HepG2 (cell line): ENCODE data around the gene HNRNPA1L2. TPM values are rescaled to one million over a fixed set of nuclear protein-coding genes. Genes with fewer than 3 reads are reported as not detected.

Source experiments
- ATAC-seq: fragments of 200-7000 bp; cut with Tn5 transposase; 3 replicates; pipeline ENCODE4 v1.9.1; 2020; ENCODE audit warnings: mild to moderate bottlenecking, moderate library complexity
- BruUV-seq: library from RNA; stranded (reverse); fragments of 400-500 nt; replicated peaks from 2 replicates; lab custom pipeline; 2021; lab: Mats Ljungman, UMichigan
- CTCF ChIA-PET: fragments of 300-600 bp; formaldehyde crosslinking; extraction: SDS; loops from one replicate; lab custom pipeline; 2021; ENCODE audit warnings: low total read pairs, inconsistent platforms, low intra/inter-chr PET ratio; lab: Yijun Ruan, JAX
- POLR2A ChIA-PET: fragments of 350-600 bp; sonication (Branson Sonifier 250); formaldehyde crosslinking; loops from one replicate; lab custom pipeline; 2020; ENCODE audit warnings: antibody characterized with exemption, inconsistent platforms; lab: Yijun Ruan, JAX
- DNase-seq: peaks from one replicate; pipeline ENCODE4 v3.0.0-alpha.2; 2015; ENCODE audit warnings: low spot score
- FAIRE-seq: peaks from 3 replicates; lab custom pipeline; 2011; peaks lifted over from hg19 to GRCh38; lab: Jason Lieb, UNC
- H2AFZ ChIP-seq: one replicate; pipeline ENCODE4 v1.6.1; 2011; ENCODE audit warnings: low read length, inconsistent platforms
- H3K27ac ChIP-seq: fragments of 300-600 bp; 3 replicates; pipeline ENCODE4 v1.8.0; 2011; ENCODE audit warnings: mixed run types, mild to moderate bottlenecking, mixed read lengths, low read length, inconsistent platforms; ENCODE audit not compliant: insufficient read depth; ENCODE audit errors: extremely low read length
- H3K27me3 ChIP-seq, 2 experiments: fragments of 200-600 bp in 1 of 2; 2 replicates in 1 of 2; 3 replicates in 1 of 2; pipeline versions ENCODE4 v1.6.0 to v1.8.0; 2011; ENCODE audit warnings: low read length in 2 of 2, mild to moderate bottlenecking in 2 of 2, moderate library complexity in 2 of 2, inconsistent platforms in 1 of 2; ENCODE audit not compliant: insufficient read depth in 2 of 2, control insufficient read depth in 1 of 2
- H3K36me3 ChIP-seq, 2 experiments: fragments of 200-600 bp in 1 of 2; replicated peaks in 1 of 2; 2 replicates in 1 of 2; 3 replicates in 1 of 2; pipeline versions ENCODE4 v1.5.1 to v1.8.0; 2011; ENCODE audit warnings: low read length in 2 of 2, inconsistent platforms in 1 of 2; ENCODE audit not compliant: insufficient read depth in 2 of 2, control insufficient read depth in 1 of 2
- H3K4me1 ChIP-seq: 2 replicates; pipeline ENCODE4 v1.5.1; 2012; ENCODE audit warnings: low read length, inconsistent platforms; ENCODE audit not compliant: insufficient read depth
- H3K4me2 ChIP-seq: 2 replicates; pipeline ENCODE4 v1.6.0; 2011; ENCODE audit warnings: low read depth, low read length, inconsistent platforms
- H3K4me3 ChIP-seq, 3 experiments: fragments of 200-600 bp in 1 of 3; sonication (generic), shearing (Covaris generic) in 1 of 3; replicated peaks in 1 of 3; 2 replicates each; pipeline ENCODE4 v1.5.1; 2011 to 2016; ENCODE audit warnings: low read length in 3 of 3, inconsistent platforms in 2 of 3, low read depth in 2 of 3, mild to moderate bottlenecking in 2 of 3, control low read depth in 1 of 3, mixed read lengths in 1 of 3; ENCODE audit not compliant: insufficient read depth in 1 of 3
- H3K79me2 ChIP-seq: one replicate; pipeline ENCODE4 v1.6.1; 2011; ENCODE audit warnings: low read length, inconsistent platforms; ENCODE audit not compliant: insufficient read depth
- H3K9ac ChIP-seq: 2 replicates; pipeline ENCODE4 v1.6.0; 2011; ENCODE audit warnings: mild to moderate bottlenecking, low read depth, low read length, inconsistent platforms; ENCODE audit not compliant: insufficient read depth
- H3K9me3 ChIP-seq: 2 replicates; pipeline ENCODE4 v1.5.1; 2012; ENCODE audit warnings: mild to moderate bottlenecking, low read length
- H4K20me1 ChIP-seq: 2 replicates; pipeline ENCODE4 v1.6.0; 2011; ENCODE audit warnings: inconsistent platforms, mild to moderate bottlenecking, low read length, moderate library complexity; ENCODE audit not compliant: insufficient read depth
- CEBPB ChIP-seq: IDR thresholded peaks from 2 replicates; pipeline ENCODE4 v1.6.1; 2011; ENCODE audit warnings: low read depth, low read length, improper control_type of control experiment, borderline replicate concordance
- HDAC6 ChIP-seq: fragments of 200-600 bp; sonication (generic); IDR thresholded peaks from 2 replicates; pipeline ENCODE4 v1.7.0; 2017; ENCODE audit warnings: mild to moderate bottlenecking, antibody characterized with exemption, low read length, low read depth
- HNRNPK ChIP-seq: fragments of 200-400 bp; formaldehyde crosslinking; IDR thresholded peaks from 2 replicates; pipeline ENCODE4 v1.6.1; 2018; ENCODE audit warnings: low read length, low read depth, moderate library complexity, mild to moderate bottlenecking; ENCODE audit not compliant: poor library complexity, severe bottlenecking
- MAFK ChIP-seq, 2 experiments: IDR thresholded peaks in 1 of 2; conservative IDR thresholded peaks in 1 of 2; 2 replicates each; pipeline ENCODE4 v1.6.1; 2011; ENCODE audit warnings: improper control_type of control experiment in 2 of 2, low read length in 2 of 2
- PITX1 ChIP-seq: sonication (generic); formaldehyde crosslinking; IDR thresholded peaks from 2 replicates; pipeline ENCODE4 v1.5.1; 2020; ENCODE audit warnings: mild to moderate bottlenecking, missing genetic modification reagents
- SIX1 ChIP-seq: sonication (generic); formaldehyde crosslinking; IDR thresholded peaks from 2 replicates; pipeline ENCODE4 v1.4.0; 2020; ENCODE audit warnings: missing genetic modification reagents, borderline replicate concordance
- WIZ ChIP-seq: sonication (generic); formaldehyde crosslinking; IDR thresholded peaks from 2 replicates; pipeline ENCODE4 v1.5.1; 2020; ENCODE audit warnings: mild to moderate bottlenecking, missing genetic modification reagents
- ZNF510 ChIP-seq: sonication (generic); formaldehyde crosslinking; IDR thresholded peaks from 2 replicates; pipeline ENCODE4 v1.4.0; 2020; ENCODE audit warnings: low read depth, mild to moderate bottlenecking, missing genetic modification reagents
- ZNF7 ChIP-seq: IDR thresholded peaks from 2 replicates; pipeline ENCODE4 v1.6.1; 2016; ENCODE audit warnings: missing biosample characterization, missing genetic modification reagents
- WGBS: methylation state at CpG from one replicate; pipeline ENCODE4 v1.1.6; 2017; ENCODE audit warnings: low lambda C conversion rate; 5-methylcytosine and 5-hydroxymethylcytosine counted together
- in situ Hi-C: cut with HindIII; loops from 2 replicates; pipeline ENCODE4 v1.10.0; 2017; ENCODE audit warnings: low pct_unique_long_range_greater_than_20kb; ENCODE audit not compliant: extremely low pct_ligation_motif_present
- intact Hi-C: fragments of 100-400 bp; cut with micrococcal nuclease; formaldehyde crosslinking; loops from one replicate; pipeline ENCODE4 v1.10.0; 2022; ENCODE audit not compliant: unreplicated experiment
- polyA plus RNA-seq, 8 experiments: library from polyadenylated mRNA; depleted of rRNA in 3 of 8; stranded (reverse) in 7 of 8; unstranded in 1 of 8; fragments of >200 nt; fragmentation: Illumina TruSeq in 4 of 8; extraction: Trizol in 4 of 8; gene quantifications; 2 replicates each; pipeline versions ENCODE4 v1.2.1 to v1.2.3, GENCODE V29; 2011 to 2016; ENCODE audit warnings: low read depth in 4 of 8, missing spikeins in 1 of 8, mixed read lengths in 1 of 8; ENCODE audit not compliant: insufficient read depth in 1 of 8
- total RNA-seq, 5 experiments: library from RNA; depleted of rRNA; stranded (reverse); fragments of >200 nt; fragmentation: Illumina TruSeq; extraction: Trizol; gene quantifications; 2 replicates each; pipeline ENCODE4 v1.2.3, GENCODE V29; 2016; ENCODE audit warnings: low read depth in 1 of 5
- TF ChIP-seq, protein P1 (sequence below): sonication (generic); formaldehyde crosslinking; IDR thresholded peaks from 2 replicates; pipeline ENCODE4 v1.4.0; 2020; ENCODE audit warnings: missing genetic modification reagents
- TF ChIP-seq, protein P2 (sequence below): fragments of 450-650 bp; IDR thresholded peaks from 2 replicates; pipeline ENCODE4 v1.6.1; 2017; ENCODE audit warnings: mild to moderate bottlenecking

The HNRNPA1L2 gene
- total and polyA plus RNA-seq, 2 of the 13 experiments (the other 11 are each of a cell fraction or from before 2014, with no cell fraction given): 3.6 to 7.1 TPM

DNA sequence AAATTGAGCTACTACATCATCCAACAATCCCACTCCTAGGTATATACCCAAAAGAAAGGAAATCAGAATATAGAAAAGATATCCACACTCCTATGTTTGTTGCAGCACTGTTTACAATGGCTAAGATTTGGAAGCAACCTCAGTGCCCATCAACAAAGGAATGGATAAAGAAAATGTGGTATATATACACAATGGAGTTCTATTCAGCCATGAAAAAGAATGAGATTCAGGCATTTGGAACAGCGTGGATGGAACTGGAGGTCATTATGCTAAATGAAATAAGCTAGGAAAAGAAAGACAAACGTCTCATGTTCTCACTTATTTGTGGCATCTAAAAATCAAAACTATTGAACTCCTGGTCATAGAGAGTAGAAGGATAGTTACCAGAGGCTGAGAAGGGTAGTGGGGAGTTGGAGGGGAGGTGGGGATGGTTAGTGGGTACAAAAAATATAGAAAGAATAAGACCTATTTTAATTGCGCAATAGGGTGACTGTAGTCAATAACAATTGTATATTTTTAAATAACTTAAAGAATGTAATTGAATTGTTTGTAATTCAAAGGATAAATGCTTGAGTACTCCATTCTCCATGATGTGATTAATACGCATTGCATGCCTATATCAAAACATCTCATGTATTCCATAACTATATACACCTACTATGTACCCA lies 27.0 kb upstream of the HNRNPA1L2 start:
- Histone ChIP-seq H3K4me1 (peaks cover 12% of the 10 kb centered on the region), H3K9me3 (no peaks in the 10 kb centered on the region), H3K4me3 (no peak overlapping the region), H3K4me2 (no peak overlapping the region), H3K36me3 (no peaks in the 10 kb centered on the region), H3K27me3 (no peaks in the 10 kb centered on the region; a peak in 1 of 5 replicates), H2AFZ (no peak overlapping the region), H3K9ac (no peak overlapping the region), H3K27ac (no peak overlapping the region), H4K20me1 (no peaks in the 10 kb centered on the region), H3K79me2 (peaks cover 18% of the 10 kb centered on the region)
- FAIRE-seq (no peak), DNase-seq (no peak), ATAC-seq (no peak)
- TF ChIP-seq ZNF7 (no peak), HDAC6 (no peak), HNRNPK (peak; percentile 39), ZNF510 (CRISPR knock-in tag) (no peak), MAFK (conservative IDR thresholded peaks at IDR 0.05 in 1 of 2, IDR thresholded peaks at IDR 0.05 in 1 of 2; ENCODE audit: low read length in 2 of 2) (no peak), CEBPB (peak; percentile 69; the same call in 1 of the 2 replicates), SIX1 (no peak), PITX1 (CRISPR knock-in tag) (no peak), WIZ (CRISPR knock-in tag) (no peak)
- TF ChIP-seq, protein P1, sequence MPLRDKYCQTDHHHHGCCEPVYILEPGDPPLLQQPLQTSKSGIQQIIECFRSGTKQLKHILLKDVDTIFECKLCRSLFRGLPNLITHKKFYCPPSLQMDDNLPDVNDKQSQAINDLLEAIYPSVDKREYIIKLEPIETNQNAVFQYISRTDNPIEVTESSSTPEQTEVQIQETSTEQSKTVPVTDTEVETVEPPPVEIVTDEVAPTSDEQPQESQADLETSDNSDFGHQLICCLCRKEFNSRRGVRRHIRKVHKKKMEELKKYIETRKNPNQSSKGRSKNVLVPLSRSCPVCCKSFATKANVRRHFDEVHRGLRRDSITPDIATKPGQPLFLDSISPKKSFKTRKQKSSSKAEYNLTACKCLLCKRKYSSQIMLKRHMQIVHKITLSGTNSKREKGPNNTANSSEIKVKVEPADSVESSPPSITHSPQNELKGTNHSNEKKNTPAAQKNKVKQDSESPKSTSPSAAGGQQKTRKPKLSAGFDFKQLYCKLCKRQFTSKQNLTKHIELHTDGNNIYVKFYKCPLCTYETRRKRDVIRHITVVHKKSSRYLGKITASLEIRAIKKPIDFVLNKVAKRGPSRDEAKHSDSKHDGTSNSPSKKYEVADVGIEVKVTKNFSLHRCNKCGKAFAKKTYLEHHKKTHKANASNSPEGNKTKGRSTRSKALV: no peak
- TF ChIP-seq, protein P2, sequence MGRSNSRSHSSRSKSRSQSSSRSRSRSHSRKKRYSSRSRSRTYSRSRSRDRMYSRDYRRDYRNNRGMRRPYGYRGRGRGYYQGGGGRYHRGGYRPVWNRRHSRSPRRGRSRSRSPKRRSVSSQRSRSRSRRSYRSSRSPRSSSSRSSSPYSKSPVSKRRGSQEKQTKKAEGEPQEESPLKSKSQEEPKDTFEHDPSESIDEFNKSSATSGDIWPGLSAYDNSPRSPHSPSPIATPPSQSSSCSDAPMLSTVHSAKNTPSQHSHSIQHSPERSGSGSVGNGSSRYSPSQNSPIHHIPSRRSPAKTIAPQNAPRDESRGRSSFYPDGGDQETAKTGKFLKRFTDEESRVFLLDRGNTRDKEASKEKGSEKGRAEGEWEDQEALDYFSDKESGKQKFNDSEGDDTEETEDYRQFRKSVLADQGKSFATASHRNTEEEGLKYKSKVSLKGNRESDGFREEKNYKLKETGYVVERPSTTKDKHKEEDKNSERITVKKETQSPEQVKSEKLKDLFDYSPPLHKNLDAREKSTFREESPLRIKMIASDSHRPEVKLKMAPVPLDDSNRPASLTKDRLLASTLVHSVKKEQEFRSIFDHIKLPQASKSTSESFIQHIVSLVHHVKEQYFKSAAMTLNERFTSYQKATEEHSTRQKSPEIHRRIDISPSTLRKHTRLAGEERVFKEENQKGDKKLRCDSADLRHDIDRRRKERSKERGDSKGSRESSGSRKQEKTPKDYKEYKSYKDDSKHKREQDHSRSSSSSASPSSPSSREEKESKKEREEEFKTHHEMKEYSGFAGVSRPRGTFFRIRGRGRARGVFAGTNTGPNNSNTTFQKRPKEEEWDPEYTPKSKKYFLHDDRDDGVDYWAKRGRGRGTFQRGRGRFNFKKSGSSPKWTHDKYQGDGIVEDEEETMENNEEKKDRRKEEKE: no peak
- in situ Hi-C loops (loop anchor here (10.0 to 25.0 kb wide), 2 partner anchors 190 to 522 kb away; no protein-coding TSS in a partner anchor), intact Hi-C loops (no loop called here)
- BruUV-seq: no TSS peak
- ChIA-PET CTCF (no interaction called here), POLR2A (interaction anchor here (2.5 to 2.8 kb wide), 2 partner anchors 14 to 37 kb away, joined by 19 to 94 read pairs; partner anchors contain the start of gene SUGT1)
- WGBS: 76% methylated on average over 4 of the region's 4 CpGs
